ENCODE data around the gene KIF26B.

KIF26B gene

GRCh38 chr1:245245021-245245667 is 90.4 kb downstream of the KIF26B start:
- DNase-seq: no peak

GRCh38 chr1:245246433-245246832 is 91.6 kb downstream of the KIF26B start:
- no peak for DNase-seq

DNA sequence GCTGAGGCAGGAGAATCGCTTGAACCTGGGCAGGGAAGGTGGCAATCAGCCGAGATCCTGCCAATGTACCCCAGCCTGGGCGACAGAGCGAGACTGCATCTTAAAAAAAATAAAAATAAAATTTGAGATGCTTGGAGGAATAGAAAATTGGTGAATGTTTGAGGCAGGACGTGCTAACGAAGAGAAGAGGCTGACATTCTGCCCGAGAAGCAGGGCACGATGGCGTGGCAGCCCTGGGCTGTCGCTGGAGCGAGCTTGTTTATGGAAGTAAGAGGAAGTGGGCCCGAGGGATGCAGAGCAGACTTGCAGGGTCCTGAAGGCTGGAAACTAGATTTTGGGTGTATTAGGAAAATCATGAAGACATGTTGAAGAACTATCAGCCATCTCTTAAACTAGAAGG is 92.6 kb downstream of the KIF26B start:
- DNase-seq: no peak

GRCh38 chr1:245247801-245248200 is 93.0 kb downstream of the KIF26B start:
- DNase-seq: no peak

DNA sequence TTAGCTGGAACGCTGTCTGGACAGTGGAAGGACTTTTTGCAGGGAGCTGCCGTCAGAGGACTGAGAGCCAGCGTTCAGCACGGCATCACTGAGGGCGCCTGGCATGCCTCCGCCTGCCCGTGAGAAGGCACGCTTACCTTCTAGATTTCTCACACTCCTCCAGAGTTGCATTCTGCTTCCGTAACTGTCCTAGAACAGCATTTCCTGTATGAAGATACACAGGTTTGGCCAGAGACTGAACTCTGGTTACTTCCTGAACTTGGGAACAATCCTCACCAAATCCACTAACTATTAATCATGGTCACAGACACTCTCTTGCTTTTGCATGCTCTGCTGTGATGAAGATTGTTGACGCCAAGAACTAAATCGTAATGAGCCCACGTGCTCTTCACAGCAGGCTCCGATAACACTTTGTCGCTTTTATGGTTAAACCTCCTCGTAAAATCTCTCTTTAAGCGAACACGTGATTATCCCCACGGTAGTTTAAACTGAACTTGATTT is 93.5 kb downstream of the KIF26B start:
- DNase-seq: no peak

DNA sequence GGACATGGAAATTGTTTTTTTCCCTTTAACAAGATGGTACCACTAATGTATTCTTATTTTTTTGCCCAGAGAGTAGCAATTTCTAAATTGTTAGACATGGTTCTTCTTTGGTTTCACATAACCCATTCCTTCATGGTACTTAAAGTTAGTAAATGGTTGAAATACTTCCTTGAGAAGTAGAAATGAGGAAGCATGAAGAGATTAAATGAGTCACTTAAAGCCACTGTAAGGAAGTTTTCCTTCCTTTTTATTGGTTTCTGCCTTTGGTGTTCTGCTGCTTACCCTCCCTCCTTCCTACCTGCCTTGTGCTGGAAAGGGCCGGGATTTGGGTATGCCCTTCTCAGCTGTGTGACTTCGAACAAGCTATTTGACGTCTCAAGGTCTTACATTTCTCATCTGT is 101.0 kb downstream of the KIF26B start:
- DNase-seq: no peak

- no peak for DNase-seq
These were observed 101.7 kb downstream of the KIF26B start for GRCh38 chr1:245256528-245256927.

- DNase-seq: no peak
These were observed 103.6 kb downstream of the KIF26B start for GRCh38 chr1:245258271-245258920.

- no peak for DNase-seq
These were observed 105.5 kb downstream of the KIF26B start for GRCh38 chr1:245260110-245260882.

DNA sequence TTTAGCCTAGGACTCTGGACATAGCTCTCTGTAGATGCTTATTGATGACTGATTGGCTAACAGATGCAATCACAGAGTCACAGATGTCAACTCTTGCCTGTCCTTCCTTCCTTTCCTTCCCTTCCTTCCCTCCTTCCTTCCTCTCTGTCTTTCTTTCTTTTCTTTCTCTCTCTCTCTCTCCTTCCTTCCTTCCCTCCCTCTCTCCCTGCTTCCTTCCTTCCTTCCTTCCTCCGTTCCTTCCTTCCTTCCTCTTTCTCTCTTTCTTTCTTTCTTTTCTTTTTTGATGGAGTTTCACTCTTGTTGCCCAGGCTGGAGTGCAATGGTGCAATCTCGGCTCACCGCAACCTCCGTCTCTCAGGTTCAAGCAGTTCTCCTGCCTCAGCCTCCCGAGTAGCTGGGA is 106.1 kb downstream of the KIF26B start:
- DNase-seq: no peak

DNA sequence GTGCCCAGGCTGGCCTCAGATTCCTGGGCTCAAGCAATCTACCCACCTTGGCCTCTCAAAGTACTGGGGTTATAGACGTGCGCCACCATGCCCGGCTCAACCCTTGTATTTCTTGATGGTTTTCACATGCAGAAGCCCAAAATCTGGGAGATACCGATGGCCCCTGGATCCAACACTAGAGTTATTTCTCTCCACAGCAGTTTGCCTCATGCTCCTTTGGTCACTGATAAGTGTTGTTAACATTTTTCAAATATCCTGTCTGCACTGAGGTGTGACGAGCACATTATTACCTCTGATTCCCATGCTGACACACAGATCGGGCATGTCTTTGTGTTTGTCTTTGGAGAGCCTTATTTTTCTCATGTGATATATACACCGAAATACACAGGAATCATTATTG is 107.0 kb downstream of the KIF26B start:
- DNase-seq: no peak

DNA sequence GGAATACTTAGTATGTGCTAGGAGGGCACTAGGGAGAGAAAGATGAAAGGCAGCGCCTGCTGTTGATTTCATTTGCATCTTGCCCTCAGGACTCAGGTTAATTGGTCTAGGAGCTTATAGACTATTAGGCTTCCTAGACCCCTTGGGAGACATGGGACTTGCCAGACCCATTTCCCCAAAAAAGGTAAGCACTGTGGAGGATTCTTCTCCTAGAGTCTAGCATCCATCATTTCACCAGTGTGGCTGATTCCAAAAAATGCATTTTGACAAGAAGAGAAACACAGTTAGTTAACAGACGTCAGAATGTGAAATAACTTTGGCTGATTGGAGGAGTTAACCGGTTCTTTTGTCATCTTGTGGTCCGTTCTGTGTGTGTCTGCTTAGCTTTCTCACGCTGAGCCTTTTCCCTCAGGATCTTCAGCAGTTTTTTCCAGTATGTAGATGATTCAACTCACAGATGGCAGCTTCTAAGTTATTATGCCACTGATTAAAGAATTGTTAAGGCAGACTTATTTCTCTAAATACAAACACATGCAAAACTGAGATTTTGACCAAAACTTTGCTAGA is 108.8 kb downstream of the KIF26B start:
- DNase-seq: no peak

GRCh38 chr1:245264226-245264625 is 109.4 kb downstream of the KIF26B start:
- DNase-seq: no peak

DNA sequence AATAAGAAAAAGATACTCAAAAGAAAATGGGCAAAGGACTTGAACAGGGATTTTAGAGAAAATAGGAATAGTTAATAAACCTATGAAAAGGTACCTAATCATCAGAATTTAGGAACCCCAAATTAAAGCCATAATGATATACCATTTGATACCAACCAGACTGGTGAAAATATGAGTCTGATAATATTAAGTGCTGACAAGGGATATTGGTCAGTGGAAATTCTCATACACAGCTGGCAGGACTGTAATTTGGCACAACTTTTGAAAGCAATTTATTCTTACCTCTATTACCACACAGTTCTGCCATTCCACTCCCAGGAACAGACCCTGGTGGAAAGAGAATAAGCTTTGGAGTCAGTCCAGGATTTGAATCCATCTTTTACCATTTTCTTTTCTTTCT is 111.3 kb downstream of the KIF26B start:
- no peak for DNase-seq

DNA sequence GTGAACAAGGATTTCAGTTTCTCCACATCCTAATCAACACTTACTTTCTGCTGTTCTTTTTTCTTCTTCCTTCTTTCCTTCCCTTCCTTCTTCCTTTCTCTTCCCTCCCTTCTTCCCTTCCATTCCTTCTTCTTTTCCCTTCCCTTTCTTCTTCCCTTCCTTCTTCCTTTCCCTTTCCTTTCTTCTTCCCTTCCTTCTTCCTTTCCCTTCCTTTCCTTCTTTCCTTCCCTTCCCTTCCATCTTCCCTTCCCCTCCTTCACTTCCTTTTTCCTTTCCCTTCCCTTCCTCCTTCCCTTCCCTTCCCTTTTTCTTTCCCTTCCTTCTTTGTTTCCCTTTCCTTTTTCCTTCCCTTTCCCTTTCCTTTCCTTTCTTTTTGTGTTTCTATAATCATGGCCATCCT is 115.3 kb downstream of the KIF26B start:
- no peak for DNase-seq

- DNase-seq: no peak
These were observed 116.2 kb downstream of the KIF26B start for GRCh38 chr1:245270972-245271371.

DNA sequence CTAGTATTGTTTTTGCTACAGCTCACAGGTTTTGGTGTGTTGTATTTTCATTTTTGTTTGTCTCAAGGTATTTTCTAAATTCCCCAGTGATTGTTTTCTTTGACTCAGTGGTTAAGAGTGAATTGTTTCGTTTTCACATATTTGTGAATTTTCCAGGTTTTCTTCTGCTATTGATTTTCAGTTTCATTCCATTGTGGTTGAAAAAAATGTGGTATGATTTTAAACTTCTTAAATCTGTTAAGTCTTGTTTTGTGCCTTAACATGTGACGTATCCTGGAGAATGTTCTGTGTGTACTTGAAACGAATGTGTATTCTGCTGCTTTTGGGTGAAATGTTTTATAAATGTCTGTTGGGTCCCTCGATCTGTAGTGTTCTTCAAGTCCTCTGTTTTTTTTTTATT is 117.9 kb downstream of the KIF26B start:
- DNase-seq: no peak

- DNase-seq: no peak
These were observed 121.7 kb downstream of the KIF26B start for GRCh38 chr1:245276445-245276844.

GRCh38 chr1:245277276-245277675 is 122.5 kb downstream of the KIF26B start:
- no peak for DNase-seq

GRCh38 chr1:245278846-245279245 is 124.1 kb downstream of the KIF26B start:
- no peak for DNase-seq

DNA sequence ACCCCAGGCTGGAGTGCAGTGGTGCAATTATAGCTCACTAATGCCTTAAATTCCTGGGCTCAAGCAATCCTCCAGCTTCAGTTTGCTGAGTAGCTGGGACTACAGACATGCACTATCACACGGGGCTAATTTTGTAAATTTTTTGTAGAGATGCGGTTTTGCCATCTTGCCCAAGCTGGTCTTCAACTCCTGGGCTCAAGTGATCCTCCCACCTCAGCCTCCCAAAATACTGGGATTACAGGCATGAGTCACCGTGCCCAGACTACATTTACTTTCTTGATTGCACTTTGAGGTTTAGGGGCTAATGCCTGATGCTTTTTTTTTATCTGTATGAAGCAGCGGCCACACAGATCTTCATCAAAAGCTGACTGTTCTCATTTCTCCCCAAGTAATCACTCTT is 124.6 kb downstream of the KIF26B start:
- no peak for DNase-seq

DNA sequence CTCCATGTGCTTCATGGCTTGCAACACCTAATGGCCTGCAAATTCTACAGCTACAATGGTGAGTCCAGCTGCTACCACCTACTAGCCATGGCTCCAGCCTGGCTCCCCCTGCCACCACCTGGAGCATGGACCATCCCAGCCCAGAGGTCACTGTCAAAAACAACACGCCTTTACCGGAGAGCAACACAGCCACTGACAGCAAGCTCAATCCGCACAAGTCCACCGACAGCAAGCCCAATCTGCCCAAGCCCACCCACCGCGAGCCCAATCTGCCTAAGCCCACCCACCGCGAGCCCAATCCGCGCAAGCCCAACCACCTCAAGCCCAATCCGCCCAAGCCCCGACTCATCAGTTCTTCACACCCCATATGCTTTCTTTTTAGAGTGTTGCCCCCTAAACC is 128.2 kb downstream of the KIF26B start:
- no peak for DNase-seq

DNA sequence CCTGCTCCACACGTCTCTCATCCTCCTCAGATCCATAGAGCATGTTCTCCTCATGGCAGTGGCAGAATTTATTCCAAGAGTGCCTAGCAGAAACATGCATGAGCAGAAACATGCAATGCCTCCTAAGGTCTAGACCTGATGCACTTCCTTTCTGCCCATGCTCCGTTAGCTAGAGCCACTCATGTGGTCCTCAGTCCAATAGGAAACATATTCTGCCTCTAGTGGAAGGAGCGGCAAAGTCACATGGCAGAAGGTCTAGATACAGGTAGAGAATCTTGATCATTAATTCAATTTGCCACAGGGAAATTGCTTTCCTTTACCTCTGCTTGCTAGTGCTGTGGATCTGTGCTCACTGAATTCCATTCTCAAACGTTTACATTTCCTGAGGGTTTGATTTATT is 130.4 kb downstream of the KIF26B start:
- DNase-seq: no peak

DNA sequence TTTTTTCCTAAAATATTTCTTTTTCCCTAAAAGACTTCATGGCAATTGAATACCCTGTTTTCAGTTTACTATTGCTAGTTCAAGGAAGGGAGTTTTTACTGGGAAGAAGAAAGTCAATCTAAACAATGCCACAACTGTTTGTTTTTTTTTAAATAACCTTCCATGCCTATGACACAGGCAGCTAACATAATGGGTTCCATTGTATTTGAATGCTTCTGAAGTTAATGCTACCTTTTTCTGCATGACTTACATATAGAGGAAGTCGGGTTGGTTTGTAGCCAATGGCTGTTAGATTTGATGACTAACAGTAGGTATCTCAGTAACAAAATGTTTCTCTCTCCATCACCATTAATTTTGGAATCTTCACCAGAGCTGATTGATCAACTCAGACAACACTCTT is 134.0 kb downstream of the KIF26B start:
- DNase-seq: no peak

Data from hematopoietic multipotent progenitor cell treated with erythropoietin and hydrocortisone succinate and interleukin-3 and kit ligand, for 8 days (in vitro differentiated cells).